DOHH2 (cell line): ENCODE data around the gene BICDL1.

Source experiments
- H3F3A ChIP-seq: fragments of 200-600 bp; sonication (generic), shearing (Covaris generic); 2 replicates; pipeline ENCODE4 v1.6.0; 2016; ENCODE audit warnings: antibody characterized with exemption, mild to moderate bottlenecking; ENCODE audit not compliant: control insufficient read depth, insufficient read depth
- H3K27ac ChIP-seq: fragments of 200-600 bp; sonication (generic); 2 replicates; pipeline ENCODE4 v1.5.1; 2014; ENCODE audit warnings: low read depth, mild to moderate bottlenecking, low read length, moderate library complexity
- H3K27me3 ChIP-seq: fragments of 200-600 bp; sonication (generic); 2 replicates; pipeline ENCODE4 v1.6.1; 2014; ENCODE audit warnings: mild to moderate bottlenecking, low read length, mixed read lengths; ENCODE audit not compliant: control insufficient read depth
- H3K36me3 ChIP-seq: fragments of 200-600 bp; sonication (generic); 2 replicates; pipeline ENCODE4 v1.6.1; 2014; ENCODE audit warnings: mild to moderate bottlenecking, low read length, moderate library complexity, mixed read lengths; ENCODE audit not compliant: control insufficient read depth
- H3K4me1 ChIP-seq: fragments of 200-600 bp; sonication (generic); 2 replicates; pipeline ENCODE4 v1.6.1; 2014; ENCODE audit warnings: mild to moderate bottlenecking, low read length, mixed read lengths; ENCODE audit not compliant: control insufficient read depth
- H3K4me2 ChIP-seq: fragments of 200-600 bp; sonication (generic); 2 replicates; pipeline ENCODE4 v1.6.0; 2014; ENCODE audit warnings: mild to moderate bottlenecking, low read length, moderate library complexity
- H3K4me3 ChIP-seq: fragments of 200-600 bp; sonication (generic); 2 replicates; pipeline ENCODE4 v1.5.1; 2014; ENCODE audit warnings: mild to moderate bottlenecking, low read length, mixed read lengths
- H3K79me2 ChIP-seq: fragments of 200-600 bp; sonication (generic); 2 replicates; pipeline ENCODE4 v1.6.1; 2014; ENCODE audit warnings: mild to moderate bottlenecking, low read length, mixed read lengths; ENCODE audit not compliant: control insufficient read depth
- H3K9me2 ChIP-seq: fragments of 200-600 bp; sonication (generic); replicated peaks from 2 replicates; pipeline ENCODE4 v1.6.1; 2014; ENCODE audit warnings: mild to moderate bottlenecking, low read length, mixed read lengths; ENCODE audit not compliant: control insufficient read depth
- H3K9me3 ChIP-seq: fragments of 200-600 bp; sonication (generic); 2 replicates; pipeline ENCODE4 v1.6.1; 2014; ENCODE audit warnings: antibody characterized with exemption, low read length, mixed read lengths; ENCODE audit not compliant: control insufficient read depth, insufficient read depth
- H4K20me1 ChIP-seq: fragments of 200-600 bp; sonication (generic); 2 replicates; pipeline ENCODE4 v1.6.0; 2014; ENCODE audit warnings: low read depth, mild to moderate bottlenecking, antibody characterized with exemption, low read length, moderate library complexity; ENCODE audit not compliant: control insufficient read depth, insufficient read depth
- CTCF ChIP-seq: fragments of 200-600 bp; sonication (generic); IDR thresholded peaks from one replicate; pipeline ENCODE4 v1.5.1; 2014; ENCODE audit warnings: antibody characterized with exemption, mild to moderate bottlenecking, low read depth, low read length; ENCODE audit not compliant: poor library complexity, severe bottlenecking
- EZH2phosphoT487 ChIP-seq: fragments of 200-600 bp; sonication (generic); IDR thresholded peaks from 2 replicates; pipeline ENCODE4 v1.6.1; 2017; ENCODE audit warnings: borderline replicate concordance, mild to moderate bottlenecking, antibody characterized with exemption, low read length, moderate library complexity, mixed read lengths

The BICDL1 gene

GRCh38 chr12:120000556-120000955 lies 11.5 kb downstream of the BICDL1 start:
- Histone ChIP-seq H3K9me2 (no peaks in the 10 kb centered on the region), H3K27ac (no peak overlapping the region), H3K4me3 (no peak overlapping the region), H3K9me3 (no peaks in the 10 kb centered on the region), H3K36me3 (peaks cover 3% of the 10 kb centered on the region; the same call in 1 of the 2 replicates), H3K27me3 (no peaks in the 10 kb centered on the region), H4K20me1 (no peaks in the 10 kb centered on the region), H3K79me2 (no peaks in the 10 kb centered on the region), H3F3A (no peaks in the 10 kb centered on the region), H3K4me2 (no peak overlapping the region), H3K4me1 (peaks cover under 1% of the 10 kb centered on the region)
- TF ChIP-seq CTCF, result no peak
- TF ChIP-seq EZH2phosphoT487, result no peak

GRCh38 chr12:120006258-120006975 lies 17.4 kb downstream of the BICDL1 start:
- H3K36me3 ChIP-seq, result peaks cover 3% of the 10 kb centered on the region; the same call in 1 of the 2 replicates
- no peaks in the 10 kb centered on the region; the same call in 1 of the 2 replicates for H3F3A ChIP-seq
- no peaks in the 10 kb centered on the region for H3K9me3 ChIP-seq
- no peak overlapping the region for H3K4me3 ChIP-seq
- H3K9me2 ChIP-seq, result no peaks in the 10 kb centered on the region
- TF ChIP-seq EZH2phosphoT487 (no peak), CTCF (no peak)
- H3K4me2 ChIP-seq, result peak overlapping the region; percentile 39
- H3K27me3 ChIP-seq, result no peaks in the 10 kb centered on the region
- H3K79me2 ChIP-seq, result no peaks in the 10 kb centered on the region
- H3K4me1 ChIP-seq, result peaks cover 21% of the 10 kb centered on the region
- no peaks in the 10 kb centered on the region for H4K20me1 ChIP-seq
- no peak overlapping the region for H3K27ac ChIP-seq

- TF ChIP-seq EZH2phosphoT487 (no peak), CTCF (no peak)
- no peaks in the 10 kb centered on the region for H3K27me3 ChIP-seq
- H3K79me2 ChIP-seq, result no peaks in the 10 kb centered on the region
- peaks cover 3% of the 10 kb centered on the region; the same call in 1 of the 2 replicates for H3K36me3 ChIP-seq
- peak overlapping the region; percentile 19 for H3K27ac ChIP-seq
- H3K4me1 ChIP-seq, result peaks cover 21% of the 10 kb centered on the region
- H3K4me2 ChIP-seq, result peak overlapping the region; percentile 39
- H3F3A ChIP-seq, result no peaks in the 10 kb centered on the region; the same call in 1 of the 2 replicates
- H3K9me2 ChIP-seq, result no peaks in the 10 kb centered on the region
- no peaks in the 10 kb centered on the region for H4K20me1 ChIP-seq
- H3K4me3 ChIP-seq, result 0 out of 2 replicates have a peak overlapping the region, but pooled peaks have one; percentile 1
- H3K9me3 ChIP-seq, result no peaks in the 10 kb centered on the region
These were observed 18.2 kb downstream of the BICDL1 start for GRCh38 chr12:120007272-120007671.
